Stimulated activated naive CD8-positive, alpha-beta T cell treated with anti-CD3 and anti-CD28 coated beads, Interleukin-15, Interleukin-2, amounts not matched to agents 100 U/mL and 50 U/mL, for 24 hours (primary cell): Measurements from ENCODE around the gene SOWAHB.

Experiments used
- ATAC-seq: fragments of 150-1000 bp; cut with Tn5 transposase; one replicate; pipeline ENCODE4 v1.10.0; 2021
- DNase-seq: peaks from one replicate; pipeline ENCODE4 v3.0.0; 2021

The SOWAHB gene

DNA sequence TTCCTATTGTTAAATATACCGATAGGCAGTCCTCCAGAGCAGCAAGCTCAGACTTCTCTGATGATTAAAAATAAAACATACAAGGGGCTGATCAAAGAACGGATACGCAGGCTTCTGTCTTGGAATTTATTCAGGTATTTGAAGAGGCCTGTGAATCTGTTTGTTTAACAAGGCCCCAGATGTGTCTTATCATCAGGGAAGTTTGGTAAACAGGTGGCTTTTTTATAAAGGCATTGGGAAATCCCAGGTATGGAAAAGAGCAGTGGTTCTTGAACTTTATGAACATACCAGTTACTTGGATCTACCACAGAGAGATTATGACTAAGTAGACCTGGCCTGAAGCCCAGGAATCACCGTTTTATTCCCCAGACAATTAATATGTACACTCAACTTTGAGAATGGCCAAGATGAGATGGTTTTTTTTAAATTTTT, 47.9 kb downstream of the SOWAHB start:
- DNase-seq, result no peak
- ATAC-seq, result no peak
